HepG2 (cell line): ENCODE results near the gene KRTCAP2. TPM values are rescaled to one million over a fixed set of nuclear protein-coding genes. Genes with fewer than 3 reads are reported as not detected.

Source experiments
- ARID5B ChIP-seq: IDR thresholded peaks from 2 replicates; pipeline ENCODE4 v1.4.0; 2020; ENCODE audit warnings: mild to moderate bottlenecking, missing genetic modification reagents
- E2F2 ChIP-seq: sonication (generic); formaldehyde crosslinking; IDR thresholded peaks from 2 replicates; pipeline ENCODE4 v1.4.0; 2020; ENCODE audit warnings: missing genetic modification reagents, borderline replicate concordance
- EED ChIP-seq: sonication (generic); formaldehyde crosslinking; IDR thresholded peaks from 2 replicates; pipeline ENCODE4 v1.5.0; 2020; ENCODE audit warnings: mild to moderate bottlenecking, missing genetic modification reagents
- FOXC1 ChIP-seq: sonication (generic); formaldehyde crosslinking; IDR thresholded peaks from 2 replicates; pipeline ENCODE4 v1.8.0; 2022; ENCODE audit warnings: mild to moderate bottlenecking, missing genetic modification reagents, borderline replicate concordance
- HIC2 ChIP-seq: sonication (generic); formaldehyde crosslinking; IDR thresholded peaks from 2 replicates; pipeline ENCODE4 v1.9.0; 2022; ENCODE audit warnings: low read depth, missing genetic modification reagents
- HNRNPH1 ChIP-seq: fragments of 200-400 bp; formaldehyde crosslinking; optimal IDR thresholded peaks from 2 replicates; pipeline ENCODE3; 2017; ENCODE audit warnings: mild to moderate bottlenecking, low read depth, low read length
- KAT7 ChIP-seq: IDR thresholded peaks from 2 replicates; pipeline ENCODE4 v1.6.1; 2018; ENCODE audit warnings: borderline replicate concordance, missing compliant biosample characterization
- SIX1 ChIP-seq: sonication (generic); formaldehyde crosslinking; IDR thresholded peaks from 2 replicates; pipeline ENCODE4 v1.4.0; 2020; ENCODE audit warnings: missing genetic modification reagents, borderline replicate concordance
- TAF1 ChIP-seq: sonication (generic); formaldehyde crosslinking; IDR thresholded peaks from 2 replicates; pipeline ENCODE4 v1.4.0; 2020; ENCODE audit warnings: missing genetic modification reagents
- TCF12 ChIP-seq, 2 experiments: fragments of 450-650 bp in 1 of 2; sonication (generic) in 1 of 2; formaldehyde crosslinking in 1 of 2; IDR thresholded peaks; 2 replicates each; pipeline versions ENCODE4 v1.6.1 to v1.8.0; 2017 to 2022; ENCODE audit warnings: antibody characterized with exemption in 1 of 2, mild to moderate bottlenecking in 1 of 2, missing genetic modification reagents in 1 of 2, moderate library complexity in 1 of 2
- TOPORS ChIP-seq: sonication (generic); formaldehyde crosslinking; IDR thresholded peaks from 2 replicates; pipeline ENCODE4 v1.8.0; 2023; ENCODE audit warnings: mild to moderate bottlenecking, missing genetic modification reagents
- ZFP37 ChIP-seq: sonication (generic); formaldehyde crosslinking; IDR thresholded peaks from 2 replicates; pipeline ENCODE4 v1.4.0; 2020; ENCODE audit warnings: missing genetic modification reagents, borderline replicate concordance
- ZMYM4 ChIP-seq: sonication (generic); formaldehyde crosslinking; IDR thresholded peaks from 2 replicates; pipeline ENCODE4 v1.8.1; 2023; ENCODE audit warnings: mild to moderate bottlenecking, missing genetic modification reagents
- ZNF383 ChIP-seq: sonication (generic); formaldehyde crosslinking; IDR thresholded peaks from 2 replicates; pipeline ENCODE4 v1.4.0; 2020; ENCODE audit warnings: missing genetic modification reagents, mild to moderate bottlenecking, borderline replicate concordance
- ZNF414 ChIP-seq: sonication (generic); formaldehyde crosslinking; IDR thresholded peaks from 2 replicates; pipeline ENCODE4 v1.5.0; 2020; ENCODE audit warnings: missing genetic modification reagents
- ZNF431 ChIP-seq: sonication (generic); formaldehyde crosslinking; IDR thresholded peaks from 2 replicates; pipeline ENCODE4 v1.9.0; 2022; ENCODE audit warnings: missing genetic modification reagents, low read depth, mild to moderate bottlenecking, borderline replicate concordance
- ZNF761 ChIP-seq: sonication (generic); formaldehyde crosslinking; conservative IDR thresholded peaks from 2 replicates; pipeline ENCODE4 v1.4.0; 2020; ENCODE audit warnings: mild to moderate bottlenecking, missing genetic modification reagents
- ZSCAN21 ChIP-seq: sonication (generic); formaldehyde crosslinking; IDR thresholded peaks from 2 replicates; pipeline ENCODE4 v1.8.0; 2022; ENCODE audit warnings: mild to moderate bottlenecking, missing genetic modification reagents, moderate library complexity, borderline replicate concordance
- ZSCAN25 ChIP-seq: sonication (generic); formaldehyde crosslinking; IDR thresholded peaks from 2 replicates; pipeline ENCODE4 v1.8.0; 2022; ENCODE audit warnings: mild to moderate bottlenecking, missing genetic modification reagents
- polyA plus RNA-seq, 8 experiments: library from polyadenylated mRNA; depleted of rRNA in 3 of 8; stranded (reverse) in 7 of 8; unstranded in 1 of 8; fragments of >200 nt; fragmentation: Illumina TruSeq in 4 of 8; extraction: Trizol in 4 of 8; gene quantifications; 2 replicates each; pipeline versions ENCODE4 v1.2.1 to v1.2.3, GENCODE V29; 2011 to 2016; ENCODE audit warnings: low read depth in 4 of 8, missing spikeins in 1 of 8, mixed read lengths in 1 of 8; ENCODE audit not compliant: insufficient read depth in 1 of 8
- total RNA-seq, 5 experiments: library from RNA; depleted of rRNA; stranded (reverse); fragments of >200 nt; fragmentation: Illumina TruSeq; extraction: Trizol; gene quantifications; 2 replicates each; pipeline ENCODE4 v1.2.3, GENCODE V29; 2016; ENCODE audit warnings: low read depth in 1 of 5

Gene KRTCAP2
- total and polyA plus RNA-seq, 2 of the 13 experiments (the other 11 are each of a cell fraction or from before 2014, with no cell fraction given) = 77.3 to 79.4 TPM

GRCh38 chr1:155128755-155129473 lies 44.2 kb downstream of the KRTCAP2 start (continued):
- TF ChIP-seq EED (CRISPR knock-in tag) (no peak; the same call in 1 of the 2 replicates), ZNF383 (CRISPR knock-in tag) (0 out of 2 replicates have a peak, but pooled peaks have one; percentile 84), ZFP37 (CRISPR knock-in tag) (0 out of 2 replicates have a peak, but pooled peaks have one; percentile 24), ZNF431 (CRISPR knock-in tag) (peak; percentile 23; the same call in 1 of the 2 replicates), ZSCAN25 (CRISPR knock-in tag) (peak; percentile 84), ZMYM4 (CRISPR knock-in tag) (peak; percentile 47; the same call in 1 of the 2 replicates), KAT7 (CRISPR knock-in tag) (peak; percentile 31; the same call in 1 of the 2 replicates), TCF12 (IDR thresholded peaks at IDR 0.05) (no peak), TCF12 (CRISPR knock-in tag; IDR thresholded peaks at IDR 0.05) (0 out of 2 replicates have a peak, but pooled peaks have one; percentile 70), ZNF414 (CRISPR knock-in tag) (no peak), HIC2 (peak; percentile 99), ZSCAN21 (peak; percentile 82; the same call in 1 of the 2 replicates), SIX1 (no peak), E2F2 (CRISPR knock-in tag) (no peak), HNRNPH1 (peak; percentile 95), TAF1 (peak; percentile 85; the same call in 1 of the 2 replicates), ZNF761 (CRISPR knock-in tag) (0 out of 2 replicates have a peak, but pooled peaks have one; percentile 56), FOXC1 (CRISPR knock-in tag) (peak; percentile 71; the same call in 1 of the 2 replicates), ARID5B (CRISPR knock-in tag) (peak; percentile 57), TOPORS (peak; percentile 24; the same call in 1 of the 2 replicates)
